GM20431 (cell line): Measurements from ENCODE around the gene MALL.
"Not testable (repeated sequence)": the region's sequence is repeated elsewhere in the genome, so short reads cannot be mapped to it uniquely, and the experiment has no call there.

Experiments used
- in situ Hi-C: fragments of 300-500 bp; cut with MseI, MboI; formaldehyde crosslinking; loops from one replicate; pipeline ENCODE4 v1.15.0; 2020; ENCODE audit warnings: low sequenced_read_pairs; ENCODE audit not compliant: unreplicated experiment

MALL gene

GRCh38 chr2:110115291-110116032 lies at the start of gene MALL:
Gene MALL, minus strand, starts transcription at chr2:110115822. Its CDS starts 30 bp downstream, at chr2:110115792.
- in situ Hi-C loops: no loop called here

- in situ Hi-C loops: no loop called here
These were observed 41.7 kb upstream of the MALL start for GRCh38 chr2:110157153-110157793.

DNA sequence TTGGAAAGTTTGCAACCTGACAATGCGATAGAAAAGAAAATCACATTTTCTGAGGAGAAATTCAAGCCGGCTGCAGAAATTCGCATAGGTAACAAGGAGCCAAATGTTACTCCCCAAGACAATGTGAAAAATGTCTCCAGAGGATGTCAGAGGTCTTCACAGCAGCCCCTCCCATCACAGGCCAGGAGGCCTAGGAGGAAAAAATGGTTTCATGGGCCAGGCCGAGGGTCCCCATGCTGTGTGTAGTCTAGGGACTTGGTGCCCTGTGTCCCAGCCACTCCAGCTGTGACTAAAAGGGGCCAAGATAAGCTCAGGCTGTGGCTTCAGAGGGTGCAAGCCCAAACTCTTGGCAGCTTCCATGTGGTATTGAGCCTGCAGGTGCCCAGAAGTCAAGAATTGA lies 39.2 kb upstream of the MALL start:
- in situ Hi-C loops: not testable (repeated sequence)

GRCh38 chr2:110154188-110154587 lies 38.6 kb upstream of the MALL start:
- in situ Hi-C loops: not testable (repeated sequence)

DNA sequence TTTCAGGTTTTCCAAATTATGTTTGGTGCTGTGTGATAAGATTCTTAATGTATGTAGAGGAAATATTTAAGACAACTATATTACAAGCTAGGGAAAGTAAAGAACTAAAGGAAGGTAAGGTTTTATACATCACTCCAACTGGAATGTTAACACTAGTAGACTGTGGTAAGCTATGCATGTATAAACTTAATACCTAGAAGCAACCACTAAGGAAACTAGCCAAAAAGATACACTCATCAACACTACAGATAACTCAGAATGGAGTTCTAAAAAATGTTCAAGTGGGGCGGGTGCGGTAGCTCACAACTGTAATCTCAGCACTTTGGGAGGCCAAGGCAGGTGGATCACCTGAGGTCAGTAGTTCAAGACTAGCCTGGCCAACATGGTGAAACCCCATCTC lies 37.8 kb upstream of the MALL start:
- in situ Hi-C loops: no loop called here

GRCh38 chr2:110152943-110153342 lies 37.3 kb upstream of the MALL start:
- in situ Hi-C loops: no loop called here

GRCh38 chr2:110149330-110150220 lies 34.0 kb upstream of the MALL start:
- in situ Hi-C loops: no loop called here

DNA sequence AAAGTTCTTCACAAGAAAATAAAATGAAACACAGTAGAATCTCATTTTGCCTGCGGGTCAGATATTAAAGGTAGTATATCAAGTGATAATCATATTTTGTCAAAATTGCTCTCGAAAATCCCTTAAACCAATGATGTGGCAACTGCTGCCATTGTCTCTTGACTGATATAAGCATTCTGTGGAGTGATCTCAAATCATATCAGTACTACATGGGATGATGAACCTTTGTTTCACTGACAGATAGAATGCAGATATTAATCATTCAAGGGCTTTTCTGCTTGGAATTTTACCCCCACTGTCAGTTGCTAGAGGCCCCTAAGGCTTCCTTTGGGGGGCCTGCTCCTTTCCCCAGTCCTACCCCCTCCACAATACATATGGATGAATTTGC lies 31.3 kb upstream of the MALL start:
- in situ Hi-C loops: no loop called here

GRCh38 chr2:110146183-110146944 lies 30.7 kb upstream of the MALL start:
- in situ Hi-C loops: no loop called here

DNA sequence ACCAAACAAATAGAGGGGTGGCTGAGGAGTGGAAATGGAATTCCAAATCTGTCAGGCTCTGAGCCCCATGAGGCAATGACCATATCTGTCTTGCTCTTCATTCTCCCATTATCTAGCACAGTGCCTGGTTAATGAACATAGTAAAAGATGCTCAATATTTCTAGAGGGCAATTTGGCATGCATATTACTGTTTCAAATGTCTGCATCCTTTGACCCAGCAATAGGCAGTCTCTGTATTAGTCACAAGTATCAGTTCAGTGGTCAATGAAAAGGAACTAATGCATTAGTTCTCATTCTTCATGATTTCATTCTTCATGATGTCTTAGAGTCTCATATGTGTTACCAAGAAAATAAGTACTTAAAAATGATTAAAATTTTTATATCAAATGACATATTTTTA lies 28.4 kb upstream of the MALL start:
- in situ Hi-C loops: no loop called here

DNA sequence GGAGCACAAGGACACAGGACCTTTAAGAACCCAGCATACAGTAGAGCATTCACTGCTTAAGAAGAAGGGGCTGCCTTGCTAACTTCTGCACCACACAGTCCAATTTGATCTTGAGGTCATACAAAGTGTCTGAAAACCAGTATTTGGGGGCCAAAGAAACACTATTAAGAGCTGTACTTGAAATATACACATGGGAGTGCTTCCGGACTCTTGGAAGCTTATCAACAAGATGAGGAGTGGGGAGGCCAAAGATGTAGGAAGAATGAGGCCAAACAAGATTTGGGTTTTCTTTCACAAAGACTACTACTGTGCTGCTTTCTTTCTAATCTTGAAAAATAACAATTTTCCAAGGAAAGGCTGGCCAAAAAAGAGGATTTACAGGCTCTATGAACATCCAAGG lies 24.8 kb upstream of the MALL start:
- in situ Hi-C loops: no loop called here

- in situ Hi-C loops: no loop called here
These were observed 18.4 kb upstream of the MALL start for GRCh38 chr2:110134025-110134424.

DNA sequence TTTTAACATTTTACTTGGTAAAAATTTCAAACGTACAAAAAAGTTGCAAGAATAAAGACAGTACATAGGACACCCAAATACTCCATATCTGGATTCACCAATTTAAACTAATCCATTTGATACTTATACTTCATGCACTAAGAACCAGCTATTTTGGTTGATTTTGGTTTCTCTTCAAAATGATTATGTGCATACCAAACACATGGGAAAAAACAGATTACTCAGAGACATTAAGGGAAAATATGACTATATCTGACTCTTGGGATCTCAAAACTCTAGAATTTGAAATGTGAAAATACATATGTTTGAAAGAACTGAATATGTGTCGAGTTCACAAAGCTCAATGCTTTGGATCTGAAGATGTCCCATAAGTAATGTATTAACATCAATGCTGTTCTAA lies 15.5 kb upstream of the MALL start:
- in situ Hi-C loops: no loop called here

- in situ Hi-C loops: no loop called here
These were observed 15.1 kb upstream of the MALL start for GRCh38 chr2:110130757-110131156.

DNA sequence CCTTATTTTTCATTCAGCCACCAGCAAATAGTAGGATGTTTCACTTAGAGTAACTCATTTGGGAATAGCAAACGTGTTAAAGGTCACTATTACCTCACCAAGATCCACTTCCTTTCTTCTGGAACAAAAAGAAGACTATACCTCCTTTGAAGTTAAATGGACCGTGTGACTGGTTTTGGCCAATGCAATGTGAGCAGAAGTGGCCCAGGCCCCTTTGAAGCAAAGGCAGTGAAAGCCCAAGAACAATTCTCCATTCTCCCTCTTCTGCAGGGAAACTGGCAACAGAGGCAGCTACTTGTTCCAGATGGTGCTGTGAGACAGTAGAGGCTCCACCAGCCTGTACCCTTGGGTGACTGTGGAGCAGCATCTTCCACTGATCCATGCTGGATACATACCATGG lies 11.3 kb upstream of the MALL start:
- in situ Hi-C loops: no loop called here

DNA sequence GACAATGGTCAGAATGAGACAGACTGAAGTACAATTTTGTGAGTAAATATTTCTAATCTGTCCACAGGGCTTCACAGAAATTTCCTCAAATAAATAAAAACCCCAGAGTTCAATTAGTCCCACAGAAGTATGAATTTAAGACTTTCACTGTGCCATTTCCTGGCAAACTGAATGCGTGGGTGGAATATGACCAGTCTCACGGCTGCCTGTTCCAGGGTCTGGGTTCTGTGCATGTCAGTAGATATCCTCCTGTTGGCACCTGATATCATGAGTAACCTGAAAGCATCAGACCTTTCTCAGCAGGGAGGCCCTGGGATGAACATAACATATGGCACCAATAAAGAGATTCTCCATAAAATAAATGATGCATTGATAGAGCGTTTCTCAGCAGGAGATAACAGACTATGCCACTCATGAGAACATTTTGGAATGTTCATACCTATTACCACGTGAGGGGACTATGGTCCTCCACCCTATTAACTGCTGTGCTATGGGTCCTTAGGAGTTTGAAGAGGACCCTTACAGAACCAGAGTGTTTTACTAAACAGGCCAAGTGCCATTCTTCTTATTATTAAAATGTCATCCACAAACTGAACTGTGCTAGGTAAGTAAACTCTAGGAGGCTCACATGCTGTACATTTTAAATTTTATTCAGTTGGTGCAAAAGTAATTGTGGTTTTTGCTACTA lies 10.6 kb upstream of the MALL start:
- in situ Hi-C loops: no loop called here

- in situ Hi-C loops: no loop called here
These were observed 9.5 kb upstream of the MALL start for GRCh38 chr2:110124939-110125691.

GRCh38 chr2:110124038-110124825 lies 8.6 kb upstream of the MALL start:
- in situ Hi-C loops: no loop called here
